HCT116 (cell line): Measurements from ENCODE around the gene CDON. TPM values are rescaled to one million over a fixed set of nuclear protein-coding genes. Genes with fewer than 3 reads are reported as not detected.

ENCODE experiments used
- ATAC-seq: fragments of 200-7000 bp; cut with Tn5 transposase; 2 replicates; pipeline ENCODE4 v1.9.1; 2020; ENCODE audit warnings: mild to moderate bottlenecking, moderate library complexity
- BruUV-seq: library from RNA; stranded (reverse); fragments of 400-500 nt; replicated peaks from 2 replicates; lab custom pipeline; 2021; lab: Mats Ljungman, UMichigan
- CTCF ChIA-PET: fragments of 300-600 bp; sonication (Branson Sonifier 250); formaldehyde crosslinking; loops from one replicate; lab custom pipeline; 2021; ENCODE audit warnings: antibody characterized with exemption; lab: Charles Lee
- POLR2A ChIA-PET: fragments of 300-600, 350-600 bp; sonication (Branson Sonifier 250); formaldehyde crosslinking; loops from one replicate; lab custom pipeline; 2021; ENCODE audit warnings: antibody characterized with exemption; lab: Charles Lee
- RAD21 ChIA-PET, 2 experiments: fragments of 300-600 bp; sonication (Branson Sonifier 250); formaldehyde crosslinking; loops; one replicate each; lab custom pipeline; 2023; ENCODE audit warnings: low total read pairs in 2 of 2; ENCODE audit not compliant: uncharacterized antibody in 2 of 2, unreplicated experiment in 2 of 2, low non-redundant PET in 1 of 2; lab: Charles Lee
- DNase-seq: peaks from one replicate; pipeline ENCODE4 v3.0.0-alpha.2; 2010; ENCODE audit warnings: low read depth, low spot score
- H2AFZ ChIP-seq: fragments of 200-600 bp; shearing (Covaris generic), sonication (generic); 2 replicates; pipeline ENCODE4 v1.6.1; 2017; ENCODE audit warnings: low read depth, mixed run types, mixed read lengths, antibody characterized with exemption, low read length; ENCODE audit not compliant: poor library complexity, severe bottlenecking
- H3K27ac ChIP-seq: 2 replicates; pipeline ENCODE4 v1.5.1; 2012; ENCODE audit warnings: low read depth, low read length
- H3K27me3 ChIP-seq: fragments of 200-600 bp; sonication (generic); 2 replicates; pipeline ENCODE4 v1.6.1; 2016; ENCODE audit warnings: mixed run types, low read length, mixed read lengths; ENCODE audit not compliant: insufficient read depth
- H3K36me3 ChIP-seq, 2 experiments: fragments of 200-500 bp in 1 of 2; fragments of 200-600 bp in 1 of 2; sonication (Bioruptor generic) in 1 of 2; sonication (generic) in 1 of 2; 2 replicates each; pipeline versions ENCODE4 v1.5.1 to v1.6.1; 2014 to 2016; ENCODE audit warnings: low read length in 2 of 2, inconsistent platforms in 1 of 2, mixed read lengths in 1 of 2, mixed run types in 1 of 2; ENCODE audit not compliant: insufficient read depth in 2 of 2, control insufficient read depth in 1 of 2
- H3K4me1 ChIP-seq, 2 experiments: fragments of 200-600 bp in 1 of 2; sonication (generic) in 1 of 2; 2 replicates each; pipeline versions ENCODE4 v1.5.1 to v1.6.1; 2012 to 2017; ENCODE audit warnings: low read length in 2 of 2, inconsistent platforms in 1 of 2, mild to moderate bottlenecking in 1 of 2, mixed read lengths in 1 of 2, mixed run types in 1 of 2, moderate library complexity in 1 of 2; ENCODE audit not compliant: insufficient read depth in 2 of 2, control insufficient read depth in 1 of 2
- H3K4me2 ChIP-seq: fragments of 200-600 bp; sonication (generic); 2 replicates; pipeline ENCODE4 v1.6.1; 2017; ENCODE audit warnings: mixed run types, low read length, mixed read lengths
- H3K4me3 ChIP-seq, 2 experiments: fragments of 200-600 bp in 1 of 2; sonication (generic) in 1 of 2; replicated peaks in 1 of 2; 2 replicates each; pipeline ENCODE4 v1.5.1; 2011 to 2016; ENCODE audit warnings: low read length in 2 of 2, control low read depth in 1 of 2, low read depth in 1 of 2, mild to moderate bottlenecking in 1 of 2, mixed read lengths in 1 of 2, mixed run types in 1 of 2
- H3K79me2 ChIP-seq: fragments of 200-600 bp; sonication (generic); 2 replicates; pipeline ENCODE4 v1.6.1; 2017; ENCODE audit warnings: mild to moderate bottlenecking, mixed run types, low read length, moderate library complexity, mixed read lengths; ENCODE audit not compliant: insufficient read depth
- H3K9ac ChIP-seq: fragments of 200-600 bp; sonication (generic); 2 replicates; pipeline ENCODE4 v1.6.1; 2016; ENCODE audit warnings: low read length, mixed read lengths
- H3K9me2 ChIP-seq: fragments of 200-600 bp; sonication (generic), shearing (Covaris generic); 2 replicates; pipeline ENCODE4 v1.6.1; 2017; ENCODE audit warnings: mixed run types, mild to moderate bottlenecking, moderate library complexity; ENCODE audit not compliant: insufficient read depth
- H3K9me3 ChIP-seq, 2 experiments: fragments of 200-500 bp in 1 of 2; fragments of 200-600 bp in 1 of 2; sonication (Bioruptor generic) in 1 of 2; sonication (generic) in 1 of 2; 2 replicates each; pipeline ENCODE4 v1.6.1; 2014 to 2017; ENCODE audit warnings: low read length in 2 of 2, mixed read lengths in 2 of 2, inconsistent platforms in 1 of 2, low read depth in 1 of 2, mild to moderate bottlenecking in 1 of 2, mixed run types in 1 of 2, moderate library complexity in 1 of 2; ENCODE audit not compliant: control insufficient read depth in 1 of 2, insufficient read depth in 1 of 2
- H4K20me1 ChIP-seq: fragments of 200-600 bp; sonication (generic), shearing (Covaris generic); 2 replicates; pipeline ENCODE4 v1.6.1; 2017; ENCODE audit warnings: mixed run types, mild to moderate bottlenecking, moderate library complexity; ENCODE audit not compliant: insufficient read depth
- CBX3 ChIP-seq: IDR thresholded peaks from 2 replicates; pipeline ENCODE4 v1.6.1; 2012; ENCODE audit warnings: low read depth
- ELF1 ChIP-seq: IDR thresholded peaks from 2 replicates; pipeline ENCODE4 v1.6.1; 2012; ENCODE audit warnings: low read depth, borderline replicate concordance
- EZH2 ChIP-seq: fragments of 200-600 bp; sonication (generic); IDR thresholded peaks from 2 replicates; pipeline ENCODE4 v1.6.1; 2017; ENCODE audit warnings: antibody characterized with exemption, mixed run types
- EZH2phosphoT487 ChIP-seq: fragments of 200-600 bp; IDR thresholded peaks from 2 replicates; pipeline ENCODE4 v1.6.1; 2018; ENCODE audit warnings: antibody characterized with exemption, borderline replicate concordance
- JUND ChIP-seq: IDR thresholded peaks from 2 replicates; pipeline ENCODE4 v1.6.1; 2012
- POLR2A ChIP-seq: IDR thresholded peaks from 2 replicates; pipeline ENCODE4 v1.7.0; 2011; ENCODE audit warnings: borderline replicate concordance; ENCODE audit not compliant: insufficient read depth, insufficient read length; ENCODE audit errors: extremely low read depth
- POLR2AphosphoS5 ChIP-seq: IDR thresholded peaks from 2 replicates; pipeline ENCODE4 v1.6.1; 2011; ENCODE audit warnings: mild to moderate bottlenecking, low read depth, low read length, moderate library complexity
- SIN3A ChIP-seq: IDR thresholded peaks from 2 replicates; pipeline ENCODE4 v1.6.1; 2012; ENCODE audit warnings: low read depth
- SRF ChIP-seq: IDR thresholded peaks from 2 replicates; pipeline ENCODE4 v1.6.1; 2012; ENCODE audit warnings: low read depth
- TCF7L2 ChIP-seq: IDR thresholded peaks from 2 replicates; pipeline ENCODE4 v1.7.0; 2011; ENCODE audit warnings: borderline replicate concordance, inconsistent platforms; ENCODE audit not compliant: insufficient read depth, insufficient read length; ENCODE audit errors: extremely low read depth
- YY1 ChIP-seq: IDR thresholded peaks from 2 replicates; pipeline ENCODE4 v1.6.1; 2011; ENCODE audit warnings: low read length, low read depth, moderate library complexity, mild to moderate bottlenecking; ENCODE audit not compliant: insufficient replicate concordance; ENCODE audit errors: extremely low read depth
- ZFX ChIP-seq: fragments of 450-650 bp; IDR thresholded peaks from 2 replicates; pipeline ENCODE4 v1.6.1; 2017
- intact Hi-C: fragments of 100-400 bp; cut with micrococcal nuclease; formaldehyde crosslinking; loops from 2 replicates; pipeline ENCODE4 v1.10.0; 2022
- total RNA-seq: library from RNA; stranded (reverse); gene quantifications from one replicate; pipeline ENCODE4 v1.2.1, GENCODE V29; 2021; ENCODE audit not compliant: unreplicated experiment
- TF ChIP-seq, protein P1 (sequence below), 3 experiments: fragments of 200-600 bp in 1 of 3; sonication (generic) in 1 of 3; IDR thresholded peaks in 2 of 3; conservative IDR thresholded peaks in 1 of 3; 2 replicates each; pipeline ENCODE4 v1.5.1; 2012 to 2017; ENCODE audit warnings: low read depth in 2 of 3, low read length in 2 of 3, antibody characterized with exemption in 1 of 3, borderline replicate concordance in 1 of 3, control low read depth in 1 of 3, mild to moderate bottlenecking in 1 of 3, mixed read lengths in 1 of 3, mixed run types in 1 of 3, moderate library complexity in 1 of 3; ENCODE audit not compliant: insufficient read depth in 1 of 3
- TF ChIP-seq, protein P2 (sequence below): IDR thresholded peaks from 2 replicates; pipeline ENCODE4 v1.6.1; 2012
- TF ChIP-seq, protein P3 (sequence below): IDR thresholded peaks from 2 replicates; pipeline ENCODE4 v1.6.1; 2011; ENCODE audit warnings: mild to moderate bottlenecking, low read length, moderate library complexity; ENCODE audit not compliant: insufficient replicate concordance; ENCODE audit errors: extremely low read depth
- TF ChIP-seq, protein P4 (sequence below): IDR thresholded peaks from 2 replicates; pipeline ENCODE4 v1.6.1; 2012; ENCODE audit warnings: low read depth

Gene CDON
- total RNA-seq, 1 experiment from 2014 or later: 16.9 TPM

DNA sequence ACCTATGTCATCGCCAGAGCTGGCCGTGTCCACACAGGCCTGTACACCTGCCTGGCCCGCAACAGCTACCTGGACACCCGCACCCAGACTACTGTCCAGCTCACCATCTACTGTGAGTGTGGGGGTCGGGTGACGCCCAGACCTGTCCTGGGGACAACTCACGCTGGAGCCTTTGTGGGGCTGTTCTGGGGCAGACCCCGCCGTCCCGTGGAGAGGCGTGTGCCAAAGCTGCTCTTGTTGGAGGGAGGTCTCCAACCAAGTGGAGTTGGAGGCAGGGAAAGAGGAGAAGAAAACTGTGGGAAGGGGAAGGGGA lies 112.5 kb downstream of the CDON start (continued):
- TF ChIP-seq, protein P1, sequence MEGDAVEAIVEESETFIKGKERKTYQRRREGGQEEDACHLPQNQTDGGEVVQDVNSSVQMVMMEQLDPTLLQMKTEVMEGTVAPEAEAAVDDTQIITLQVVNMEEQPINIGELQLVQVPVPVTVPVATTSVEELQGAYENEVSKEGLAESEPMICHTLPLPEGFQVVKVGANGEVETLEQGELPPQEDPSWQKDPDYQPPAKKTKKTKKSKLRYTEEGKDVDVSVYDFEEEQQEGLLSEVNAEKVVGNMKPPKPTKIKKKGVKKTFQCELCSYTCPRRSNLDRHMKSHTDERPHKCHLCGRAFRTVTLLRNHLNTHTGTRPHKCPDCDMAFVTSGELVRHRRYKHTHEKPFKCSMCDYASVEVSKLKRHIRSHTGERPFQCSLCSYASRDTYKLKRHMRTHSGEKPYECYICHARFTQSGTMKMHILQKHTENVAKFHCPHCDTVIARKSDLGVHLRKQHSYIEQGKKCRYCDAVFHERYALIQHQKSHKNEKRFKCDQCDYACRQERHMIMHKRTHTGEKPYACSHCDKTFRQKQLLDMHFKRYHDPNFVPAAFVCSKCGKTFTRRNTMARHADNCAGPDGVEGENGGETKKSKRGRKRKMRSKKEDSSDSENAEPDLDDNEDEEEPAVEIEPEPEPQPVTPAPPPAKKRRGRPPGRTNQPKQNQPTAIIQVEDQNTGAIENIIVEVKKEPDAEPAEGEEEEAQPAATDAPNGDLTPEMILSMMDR (IDR thresholded peaks at IDR 0.05 in 2 of 3, conservative IDR thresholded peaks at IDR 0.05 in 1 of 3; ENCODE audit: borderline replicate concordance in 1 of 3, insufficient read depth in 1 of 3, low read depth in 2 of 3, low read length in 2 of 3): no peak
- TF ChIP-seq YY1: no peak

DNA sequence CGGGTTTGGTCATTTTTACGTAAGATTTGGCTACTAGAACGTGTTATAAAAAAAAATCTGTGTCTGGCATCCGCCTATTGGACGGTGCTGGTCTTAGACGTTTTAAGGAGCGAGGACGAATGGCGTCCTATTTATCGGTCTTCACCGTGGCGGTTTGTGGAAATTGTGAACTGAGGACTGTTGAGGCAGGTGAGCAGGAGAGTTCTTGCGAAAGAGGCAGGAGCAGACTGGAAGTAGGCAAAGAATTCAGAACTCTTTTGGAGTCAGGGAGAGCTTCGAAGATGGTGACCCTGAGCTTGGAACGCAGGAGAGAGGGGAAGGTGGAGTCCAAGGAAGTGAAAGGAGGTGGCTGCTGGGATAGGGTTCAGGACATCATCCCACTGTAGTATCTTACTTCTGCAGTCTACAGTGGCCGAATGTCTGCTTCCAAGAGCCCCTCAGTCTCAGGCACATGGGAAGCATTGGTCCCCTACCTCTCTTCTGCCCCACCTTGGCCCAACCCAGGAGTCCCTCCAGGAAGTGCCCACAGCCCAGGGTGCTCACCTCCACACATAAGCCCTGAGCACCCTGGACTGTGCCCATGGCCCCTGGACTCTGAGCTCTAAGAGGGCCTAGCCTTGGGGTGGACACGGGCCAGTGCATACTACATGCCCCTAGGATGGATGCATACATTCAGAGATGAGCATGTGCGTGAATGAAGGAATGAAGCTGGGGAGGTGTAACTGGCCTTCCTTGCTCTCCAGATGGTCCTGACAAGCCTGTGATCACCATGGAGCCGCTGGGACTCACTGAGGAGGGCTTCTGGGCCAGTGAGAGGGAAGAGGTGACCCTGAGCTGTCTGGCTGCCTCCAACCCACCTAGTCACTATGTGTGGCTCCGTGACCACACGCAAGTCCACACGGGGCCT lies 113.1 kb downstream of the CDON start:
- intact Hi-C loops: no loop called here
- no peak for ATAC-seq
- no peak overlapping the region for H3K4me3 ChIP-seq
- H2AFZ ChIP-seq: no peak overlapping the region
- ChIA-PET RAD21 (no interaction called here), CTCF (interaction anchor here (0.5 kb wide), 1 partner anchor 406 kb away, joined by 4 read pairs; the partner anchor contains the start of gene ST3GAL4), POLR2A (no interaction called here)
- no peaks in the 10 kb centered on the region for H4K20me1 ChIP-seq
- H3K79me2 ChIP-seq: no peaks in the 10 kb centered on the region
- H3K27me3 ChIP-seq: no peaks in the 10 kb centered on the region
- DNase-seq: no peak
- H3K9ac ChIP-seq: no peak overlapping the region
- no peaks in the 10 kb centered on the region for H3K36me3 ChIP-seq
- H3K27ac ChIP-seq: no peak overlapping the region
- peaks cover 7 to 10% of the 10 kb centered on the region in 2 experiments for H3K4me1 ChIP-seq
- no TSS peak for BruUV-seq
- no peaks in the 10 kb centered on the region for H3K9me3 ChIP-seq
- no peaks in the 10 kb centered on the region for H3K9me2 ChIP-seq
- H3K4me2 ChIP-seq: no peak overlapping the region
- TF ChIP-seq POLR2A (no peak), CBX3 (no peak), POLR2AphosphoS5 (no peak), EZH2phosphoT487 (no peak), ZFX (no peak), YY1 (no peak), JUND (no peak), ELF1 (no peak), TCF7L2 (no peak), SRF (no peak), EZH2 (no peak), SIN3A (no peak)
- TF ChIP-seq, protein P2, sequence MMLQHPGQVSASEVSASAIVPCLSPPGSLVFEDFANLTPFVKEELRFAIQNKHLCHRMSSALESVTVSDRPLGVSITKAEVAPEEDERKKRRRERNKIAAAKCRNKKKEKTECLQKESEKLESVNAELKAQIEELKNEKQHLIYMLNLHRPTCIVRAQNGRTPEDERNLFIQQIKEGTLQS: no peak
- TF ChIP-seq, protein P3, sequence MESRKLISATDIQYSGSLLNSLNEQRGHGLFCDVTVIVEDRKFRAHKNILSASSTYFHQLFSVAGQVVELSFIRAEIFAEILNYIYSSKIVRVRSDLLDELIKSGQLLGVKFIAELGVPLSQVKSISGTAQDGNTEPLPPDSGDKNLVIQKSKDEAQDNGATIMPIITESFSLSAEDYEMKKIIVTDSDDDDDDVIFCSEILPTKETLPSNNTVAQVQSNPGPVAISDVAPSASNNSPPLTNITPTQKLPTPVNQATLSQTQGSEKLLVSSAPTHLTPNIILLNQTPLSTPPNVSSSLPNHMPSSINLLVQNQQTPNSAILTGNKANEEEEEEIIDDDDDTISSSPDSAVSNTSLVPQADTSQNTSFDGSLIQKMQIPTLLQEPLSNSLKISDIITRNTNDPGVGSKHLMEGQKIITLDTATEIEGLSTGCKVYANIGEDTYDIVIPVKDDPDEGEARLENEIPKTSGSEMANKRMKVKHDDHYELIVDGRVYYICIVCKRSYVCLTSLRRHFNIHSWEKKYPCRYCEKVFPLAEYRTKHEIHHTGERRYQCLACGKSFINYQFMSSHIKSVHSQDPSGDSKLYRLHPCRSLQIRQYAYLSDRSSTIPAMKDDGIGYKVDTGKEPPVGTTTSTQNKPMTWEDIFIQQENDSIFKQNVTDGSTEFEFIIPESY: no peak
- TF ChIP-seq, protein P4, sequence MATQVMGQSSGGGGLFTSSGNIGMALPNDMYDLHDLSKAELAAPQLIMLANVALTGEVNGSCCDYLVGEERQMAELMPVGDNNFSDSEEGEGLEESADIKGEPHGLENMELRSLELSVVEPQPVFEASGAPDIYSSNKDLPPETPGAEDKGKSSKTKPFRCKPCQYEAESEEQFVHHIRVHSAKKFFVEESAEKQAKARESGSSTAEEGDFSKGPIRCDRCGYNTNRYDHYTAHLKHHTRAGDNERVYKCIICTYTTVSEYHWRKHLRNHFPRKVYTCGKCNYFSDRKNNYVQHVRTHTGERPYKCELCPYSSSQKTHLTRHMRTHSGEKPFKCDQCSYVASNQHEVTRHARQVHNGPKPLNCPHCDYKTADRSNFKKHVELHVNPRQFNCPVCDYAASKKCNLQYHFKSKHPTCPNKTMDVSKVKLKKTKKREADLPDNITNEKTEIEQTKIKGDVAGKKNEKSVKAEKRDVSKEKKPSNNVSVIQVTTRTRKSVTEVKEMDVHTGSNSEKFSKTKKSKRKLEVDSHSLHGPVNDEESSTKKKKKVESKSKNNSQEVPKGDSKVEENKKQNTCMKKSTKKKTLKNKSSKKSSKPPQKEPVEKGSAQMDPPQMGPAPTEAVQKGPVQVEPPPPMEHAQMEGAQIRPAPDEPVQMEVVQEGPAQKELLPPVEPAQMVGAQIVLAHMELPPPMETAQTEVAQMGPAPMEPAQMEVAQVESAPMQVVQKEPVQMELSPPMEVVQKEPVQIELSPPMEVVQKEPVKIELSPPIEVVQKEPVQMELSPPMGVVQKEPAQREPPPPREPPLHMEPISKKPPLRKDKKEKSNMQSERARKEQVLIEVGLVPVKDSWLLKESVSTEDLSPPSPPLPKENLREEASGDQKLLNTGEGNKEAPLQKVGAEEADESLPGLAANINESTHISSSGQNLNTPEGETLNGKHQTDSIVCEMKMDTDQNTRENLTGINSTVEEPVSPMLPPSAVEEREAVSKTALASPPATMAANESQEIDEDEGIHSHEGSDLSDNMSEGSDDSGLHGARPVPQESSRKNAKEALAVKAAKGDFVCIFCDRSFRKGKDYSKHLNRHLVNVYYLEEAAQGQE: no peak
